ENCODE data around the gene ATP8B1.

- TF ChIP-seq, protein P1, sequence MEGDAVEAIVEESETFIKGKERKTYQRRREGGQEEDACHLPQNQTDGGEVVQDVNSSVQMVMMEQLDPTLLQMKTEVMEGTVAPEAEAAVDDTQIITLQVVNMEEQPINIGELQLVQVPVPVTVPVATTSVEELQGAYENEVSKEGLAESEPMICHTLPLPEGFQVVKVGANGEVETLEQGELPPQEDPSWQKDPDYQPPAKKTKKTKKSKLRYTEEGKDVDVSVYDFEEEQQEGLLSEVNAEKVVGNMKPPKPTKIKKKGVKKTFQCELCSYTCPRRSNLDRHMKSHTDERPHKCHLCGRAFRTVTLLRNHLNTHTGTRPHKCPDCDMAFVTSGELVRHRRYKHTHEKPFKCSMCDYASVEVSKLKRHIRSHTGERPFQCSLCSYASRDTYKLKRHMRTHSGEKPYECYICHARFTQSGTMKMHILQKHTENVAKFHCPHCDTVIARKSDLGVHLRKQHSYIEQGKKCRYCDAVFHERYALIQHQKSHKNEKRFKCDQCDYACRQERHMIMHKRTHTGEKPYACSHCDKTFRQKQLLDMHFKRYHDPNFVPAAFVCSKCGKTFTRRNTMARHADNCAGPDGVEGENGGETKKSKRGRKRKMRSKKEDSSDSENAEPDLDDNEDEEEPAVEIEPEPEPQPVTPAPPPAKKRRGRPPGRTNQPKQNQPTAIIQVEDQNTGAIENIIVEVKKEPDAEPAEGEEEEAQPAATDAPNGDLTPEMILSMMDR (IDR thresholded peaks at IDR 0.05; ENCODE audit: insufficient read depth, low read length, poor library complexity, severe bottlenecking) = no peak
- no peak for TF ChIP-seq EZH2phosphoT487 (conservative IDR thresholded peaks at IDR 0.05; ENCODE audit: low read length)
Observed at GRCh38 chr18:57648414-57648813, 154.7 kb downstream of the ATP8B1 start.

Data from SU-DHL-6 (cell line).